GM13976 (cell line): ENCODE data around the gene RIPPLY2.

Source experiments
- DNase-seq: peaks from one replicate; pipeline ENCODE4 v3.0.0; 2012; ENCODE audit warnings: low spot score
- CTCF ChIP-seq: IDR thresholded peaks from 2 replicates; pipeline ENCODE4 v1.5.1; 2012; ENCODE audit warnings: borderline replicate concordance, mild to moderate bottlenecking; ENCODE audit not compliant: insufficient read depth; ENCODE audit errors: extremely low read depth, missing control alignments, control extremely low read depth
- in situ Hi-C: fragments of 300-500 bp; cut with MboI; formaldehyde crosslinking; loops from one replicate; pipeline ENCODE4 v1.12.0; 2022; ENCODE audit warnings: low sequenced_read_pairs, mixed read lengths, inconsistent platforms; ENCODE audit not compliant: unreplicated experiment

Gene RIPPLY2

DNA sequence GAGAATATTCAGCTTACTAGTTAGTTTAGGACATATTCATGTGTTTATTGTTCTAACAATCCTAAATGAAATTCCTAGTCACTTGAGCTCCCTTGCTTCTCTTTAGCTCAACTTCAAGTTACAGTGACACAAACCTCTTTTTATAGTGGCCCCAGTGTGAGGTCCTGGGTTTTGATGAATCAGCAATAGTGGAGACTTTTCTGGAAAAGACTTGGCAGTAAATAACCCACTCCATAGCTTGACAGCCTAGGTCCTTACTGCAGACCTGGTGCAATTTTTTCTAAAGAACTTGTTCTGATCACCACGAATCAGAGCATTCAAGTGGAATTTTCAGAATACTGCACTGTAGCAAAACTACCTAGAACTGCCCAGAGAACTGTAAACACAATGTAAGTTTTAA lies 6.9 kb upstream of the RIPPLY2 start:
- no peak for DNase-seq
- no peak for TF ChIP-seq CTCF
- in situ Hi-C loops: no loop called here

DNA sequence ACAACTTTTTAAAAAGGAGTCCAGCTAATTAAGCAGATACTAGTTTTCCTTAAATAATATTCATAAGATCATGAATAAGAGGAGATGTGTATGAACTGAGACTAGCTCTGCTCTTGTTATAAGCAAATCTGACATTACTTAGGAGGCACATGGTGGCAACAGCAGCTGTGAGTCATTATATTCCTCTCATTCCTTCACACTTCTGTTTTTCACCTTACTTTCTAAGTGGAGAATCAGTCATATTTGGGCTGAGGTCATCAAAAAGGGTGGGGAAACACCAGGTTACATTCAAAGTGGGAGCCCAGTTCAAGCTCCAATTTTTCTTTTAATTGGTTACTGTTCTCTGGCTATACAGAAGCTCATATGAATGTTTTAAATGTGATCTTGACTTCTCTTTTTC lies 6.0 kb upstream of the RIPPLY2 start:
- no peak for TF ChIP-seq CTCF
- DNase-seq: no peak
- in situ Hi-C loops: no loop called here

GRCh38 chr6:83849127-83849526 lies 4.0 kb upstream of the RIPPLY2 start:
- in situ Hi-C loops: no loop called here
- no peak for DNase-seq
- TF ChIP-seq CTCF: no peak

DNA sequence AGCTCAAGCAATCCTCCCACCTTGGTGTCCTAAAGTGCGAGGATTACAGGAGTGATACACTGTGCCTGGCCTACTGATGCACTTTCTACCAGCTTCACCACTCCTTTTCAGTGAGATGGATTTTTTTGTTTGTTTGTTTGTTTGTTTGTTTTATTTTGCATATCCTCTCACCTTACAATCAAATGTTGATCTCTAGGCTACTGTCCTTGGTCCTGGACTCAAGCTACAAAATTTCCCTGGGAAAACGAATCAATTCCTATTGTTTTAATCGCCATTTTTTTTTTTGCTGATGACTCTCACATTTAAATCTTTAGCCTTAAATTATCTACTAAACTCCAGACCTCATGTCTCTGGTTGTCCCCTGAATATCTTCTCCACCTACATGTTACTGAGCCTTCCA lies 3.5 kb upstream of the RIPPLY2 start:
- in situ Hi-C loops: no loop called here
- DNase-seq: no peak
- TF ChIP-seq CTCF: no peak

- in situ Hi-C loops: no loop called here
- no peak for TF ChIP-seq CTCF
Observed at GRCh38 chr6:83852528-83853177, 507 bp upstream of the RIPPLY2 start.

DNA sequence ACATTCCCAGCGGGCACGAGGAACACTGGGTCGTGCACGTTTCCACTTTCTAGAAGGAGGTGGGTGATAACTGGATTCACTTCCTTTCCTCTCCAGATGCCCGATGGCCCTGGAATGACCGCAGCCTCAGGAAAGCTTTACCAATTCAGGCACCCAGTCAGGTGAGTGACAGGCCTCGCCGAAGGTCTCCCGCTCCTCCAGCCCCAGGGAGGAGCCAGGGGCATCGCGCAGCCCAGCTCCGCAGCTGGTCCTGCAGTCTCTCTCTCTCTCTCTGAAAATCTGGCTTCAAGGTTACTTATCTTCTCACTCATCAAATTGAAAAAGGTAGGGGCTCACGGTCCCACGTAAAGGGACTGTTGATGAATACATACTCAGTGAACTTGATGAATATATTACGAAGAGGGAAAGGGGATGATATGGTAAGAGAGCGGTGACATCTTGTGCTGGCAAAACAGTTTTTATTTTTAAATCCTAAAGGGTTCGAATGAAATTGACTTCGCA lies 891 bp downstream of the RIPPLY2 start:
- TF ChIP-seq CTCF: no peak
- in situ Hi-C loops: no loop called here
- DNase-seq: no peak

More at GRCh38 chr6:83852528-83853177, 507 bp upstream of the RIPPLY2 start:
- DNase-seq: no peak
